ENCODE data around the gene FAM53B. TPM values are rescaled to one million over a fixed set of nuclear protein-coding genes. Genes with fewer than 3 reads are reported as not detected.

Gene FAM53B
- total RNA-seq, 2 donors from 2014 or later = 17.1 to 21.1 TPM

DNA sequence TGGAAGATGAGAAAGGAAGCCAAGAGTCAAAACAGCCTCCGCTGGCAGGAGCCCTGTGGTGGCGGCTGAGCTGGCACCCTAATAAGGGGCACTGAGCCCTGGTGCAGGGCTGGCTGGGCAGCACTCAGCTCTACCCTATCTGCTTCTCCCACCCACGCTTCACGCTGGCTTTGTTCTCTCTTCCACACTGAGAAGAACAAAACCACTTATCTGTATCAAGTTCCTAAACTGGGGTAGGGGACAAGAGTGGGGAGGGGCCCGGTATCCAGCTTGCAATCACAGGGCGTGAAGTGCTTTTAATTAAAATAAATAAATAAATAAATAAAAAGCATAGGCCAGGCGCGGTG, 52.1 kb downstream of the FAM53B start:
- H3K36me3 ChIP-seq (replicated peaks in 1 of 2; ENCODE audit: insufficient read depth in 1 of 2, low read depth in 2 of 2) = no peaks in the 10 kb centered on the region
- TF ChIP-seq POLR2A (IDR thresholded peaks at IDR 0.05) (no peak), CTCF (IDR thresholded peaks at IDR 0.05) (no peak)
- DNase-seq (no peak), ATAC-seq (no peak)
- no peak overlapping the region for H3K4me3 ChIP-seq
- intact Hi-C loops (cut with DNase I) = no loop called here
- H3K9me3 ChIP-seq = no peaks in the 10 kb centered on the region
- H3K27me3 ChIP-seq = no peaks in the 10 kb centered on the region
- H3K27ac ChIP-seq = no peak overlapping the region
- H3K4me1 ChIP-seq = peaks cover 13% of the 10 kb centered on the region
- 95 to 96% methylated on average over 8 of the region's 8 CpGs for WGBS, 2 donors

DNA sequence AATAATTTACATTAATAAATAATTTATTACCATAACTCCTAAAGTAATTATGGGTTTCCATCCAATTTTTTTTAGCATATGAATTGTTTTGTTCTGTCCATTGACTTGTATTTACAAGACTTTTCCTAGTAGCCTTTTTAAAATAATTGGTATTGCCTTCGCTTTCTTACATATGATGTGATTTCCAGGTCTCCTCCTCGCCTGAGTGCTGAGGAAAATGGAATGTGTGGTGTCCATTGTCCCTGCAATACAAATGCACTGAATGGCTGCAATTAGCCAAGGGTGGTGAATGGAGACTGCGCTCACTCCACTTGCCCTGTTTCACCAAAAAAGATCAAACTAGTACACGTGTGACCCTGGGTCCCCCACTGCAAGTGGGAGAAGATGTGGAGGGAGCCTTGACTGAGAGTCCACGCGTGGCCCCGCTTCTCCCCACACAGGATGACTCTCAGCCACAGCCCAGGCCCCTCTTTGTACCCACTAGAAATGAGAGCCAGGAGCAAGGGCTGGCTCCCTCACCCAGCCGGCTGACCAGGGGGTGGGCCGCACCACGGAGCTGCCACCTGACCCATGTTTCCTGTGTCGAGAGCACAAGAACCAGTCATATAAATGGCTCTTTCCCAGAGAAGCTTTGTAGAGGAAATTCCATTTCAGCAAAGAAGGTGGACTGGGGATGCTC, 52.6 kb downstream of the FAM53B start:
- intact Hi-C loops (cut with DNase I) = no loop called here
- no peak overlapping the region for H3K4me3 ChIP-seq
- H3K4me1 ChIP-seq = peaks cover 13% of the 10 kb centered on the region
- 92 to 93% methylated on average over 10 to 11 of the region's 11 CpGs for WGBS, 2 donors
- no peaks in the 10 kb centered on the region for H3K27me3 ChIP-seq
- DNase-seq = no peak
- no peaks in the 10 kb centered on the region for H3K9me3 ChIP-seq
- no peaks in the 10 kb centered on the region for H3K36me3 ChIP-seq (replicated peaks in 1 of 2; ENCODE audit: insufficient read depth in 1 of 2, low read depth in 2 of 2)
- H3K27ac ChIP-seq = no peak overlapping the region
- ATAC-seq = no peak
- TF ChIP-seq POLR2A (IDR thresholded peaks at IDR 0.05) = no peak
- TF ChIP-seq CTCF (IDR thresholded peaks at IDR 0.05) = no peak

- no peak for ATAC-seq
- Histone ChIP-seq H3K27me3 (no peaks in the 10 kb centered on the region), H3K27ac (no peak overlapping the region), H3K4me1 (peaks cover 13% of the 10 kb centered on the region), H3K4me3 (no peak overlapping the region), H3K9me3 (no peaks in the 10 kb centered on the region), H3K36me3 (replicated peaks in 1 of 2; ENCODE audit: insufficient read depth in 1 of 2, low read depth in 2 of 2) (no peaks in the 10 kb centered on the region)
- 93 to 96% methylated on average over 5 of the region's 5 CpGs for WGBS, 2 donors
- intact Hi-C loops (cut with DNase I) = no loop called here
- TF ChIP-seq POLR2A (IDR thresholded peaks at IDR 0.05) (no peak), CTCF (IDR thresholded peaks at IDR 0.05) (no peak)
- DNase-seq = no peak
These were observed 53.2 kb downstream of the FAM53B start for GRCh38 chr10:124691002-124691401.

DNA sequence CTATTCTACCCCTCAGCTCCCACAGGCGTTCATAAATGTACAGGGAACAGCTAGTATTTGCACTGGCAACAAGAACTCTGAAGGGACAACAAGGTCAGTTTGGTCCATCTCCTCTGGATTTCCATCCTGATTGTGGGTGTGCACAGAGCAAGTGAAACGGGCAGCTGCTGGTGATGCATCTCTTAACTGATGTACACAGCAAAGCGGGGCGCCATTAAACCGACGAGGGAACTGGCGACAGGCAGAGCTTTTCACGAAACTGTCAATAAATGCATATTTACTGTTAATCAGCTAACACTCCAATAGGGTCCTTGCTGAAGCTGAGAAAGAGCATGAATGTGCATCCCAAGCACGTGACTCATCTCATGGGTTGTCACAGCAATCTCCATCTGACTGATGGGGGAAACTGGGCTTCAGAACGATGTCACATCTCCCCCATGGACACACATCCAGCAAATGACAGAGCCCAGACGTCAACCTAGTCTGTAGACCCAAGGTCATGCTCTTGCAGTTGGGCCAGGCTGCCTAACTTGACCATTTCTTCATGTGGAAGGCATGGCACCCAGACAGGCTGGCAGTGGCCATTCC, 54.2 kb downstream of the FAM53B start:
- DNase-seq = no peak
- H3K4me1 ChIP-seq = peaks cover 13% of the 10 kb centered on the region
- H3K36me3 ChIP-seq (replicated peaks in 1 of 2; ENCODE audit: insufficient read depth in 1 of 2, low read depth in 2 of 2) = no peaks in the 10 kb centered on the region
- intact Hi-C loops (cut with DNase I) = no loop called here
- H3K27ac ChIP-seq = no peak overlapping the region
- TF ChIP-seq CTCF (IDR thresholded peaks at IDR 0.05) (no peak), POLR2A (IDR thresholded peaks at IDR 0.05) (no peak)
- 88 to 92% methylated on average over 10 to 11 of the region's 11 CpGs for WGBS, 2 donors
- H3K27me3 ChIP-seq = no peaks in the 10 kb centered on the region
- no peak overlapping the region for H3K4me3 ChIP-seq
- no peak for ATAC-seq
- H3K9me3 ChIP-seq = no peaks in the 10 kb centered on the region

All from body of pancreas (tissue), 4 donors.